NCI-H1105 (cell line): Measurements from ENCODE around the gene ST3GAL3.
A peak's percentile ranks its signal among the peaks of the same experiment; 100 is the strongest.

Experiments
- DNase-seq: peaks from one replicate; lab custom pipeline; 2025; lab: John Stamatoyannopoulos, UW

ST3GAL3 gene

DNA sequence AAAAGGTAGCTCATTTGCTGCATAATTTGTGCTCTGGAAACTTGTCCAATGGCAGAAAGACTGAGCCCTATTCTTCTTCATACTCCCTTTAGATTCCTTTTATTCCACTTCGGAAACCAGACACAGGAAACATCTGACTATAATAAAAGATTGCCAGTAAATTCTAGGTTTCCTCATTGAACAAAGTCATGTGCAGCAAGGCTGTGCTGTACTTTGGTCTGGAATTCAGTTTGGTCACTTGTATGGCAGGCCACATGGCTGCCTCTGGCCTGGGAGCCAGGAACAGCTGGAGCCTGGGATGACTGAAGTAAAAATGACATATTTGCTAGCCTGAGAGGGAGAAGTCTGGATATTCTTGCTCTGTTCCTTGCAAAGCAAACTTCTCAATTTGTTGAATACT, 79.6 kb downstream of the ST3GAL3 start:
- DNase-seq, result no peak

GRCh38 chr1:43789604-43790550, 82.5 kb downstream of the ST3GAL3 start:
- no peak for DNase-seq

DNA sequence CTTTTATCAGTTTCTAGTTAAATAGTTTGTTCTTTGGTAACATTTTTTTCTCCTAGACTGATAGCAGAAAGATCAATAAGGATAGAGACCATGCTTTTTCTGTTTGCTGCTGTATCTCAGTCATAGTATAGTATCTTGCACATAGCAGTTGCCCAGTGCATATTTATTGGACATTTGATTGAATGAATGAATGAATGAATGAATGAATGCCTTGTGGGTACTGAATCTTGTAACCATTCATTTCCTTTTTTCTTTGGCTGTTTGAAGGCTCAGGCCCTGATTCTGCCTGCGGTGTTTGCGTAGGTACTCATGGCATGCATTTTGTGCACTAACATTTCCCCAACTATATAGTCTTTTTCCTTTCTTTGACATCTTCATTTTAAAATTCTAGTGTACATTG, 83.9 kb downstream of the ST3GAL3 start:
- no peak for DNase-seq

- peak; percentile 33 for DNase-seq
These were observed 88.8 kb downstream of the ST3GAL3 start for GRCh38 chr1:43796111-43796581.

- DNase-seq, result no peak
These were observed 90.6 kb downstream of the ST3GAL3 start for GRCh38 chr1:43797891-43798290.

- no peak for DNase-seq
These were observed 92.6 kb downstream of the ST3GAL3 start for GRCh38 chr1:43799656-43800635.

- DNase-seq, result no peak
These were observed 93.4 kb downstream of the ST3GAL3 start for GRCh38 chr1:43800771-43801170.

GRCh38 chr1:43801203-43801602, 93.9 kb downstream of the ST3GAL3 start:
- DNase-seq, result no peak

DNA sequence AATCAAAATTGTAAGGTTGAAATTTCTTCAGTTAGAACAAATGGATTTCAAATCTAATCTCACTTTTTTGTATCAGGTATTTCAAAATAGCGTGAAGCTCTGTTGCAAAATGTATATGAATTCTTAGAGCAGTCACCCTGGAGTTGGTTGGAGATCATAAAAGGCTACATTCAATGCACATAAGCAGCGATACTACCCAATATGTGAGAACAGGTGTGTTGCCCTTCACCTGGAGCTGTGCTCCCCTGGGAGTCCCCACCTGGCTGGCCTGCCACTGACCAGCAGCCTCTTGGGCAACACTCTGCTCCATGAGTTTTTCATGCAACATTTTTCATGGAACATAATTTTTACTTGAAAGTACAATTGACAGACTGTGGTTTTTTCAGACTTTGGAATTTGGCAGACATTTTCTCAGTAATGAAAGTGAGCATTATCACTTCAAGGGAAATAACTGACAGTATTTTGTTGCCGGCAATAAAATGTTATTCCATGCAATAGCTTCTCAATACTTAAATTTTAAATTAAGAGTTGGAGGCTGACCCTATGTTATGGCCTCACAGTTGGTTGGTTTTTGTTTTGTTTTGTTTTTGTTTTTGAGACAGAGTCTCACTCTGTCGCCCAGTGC, 95.1 kb downstream of the ST3GAL3 start:
- DNase-seq, result no peak

DNA sequence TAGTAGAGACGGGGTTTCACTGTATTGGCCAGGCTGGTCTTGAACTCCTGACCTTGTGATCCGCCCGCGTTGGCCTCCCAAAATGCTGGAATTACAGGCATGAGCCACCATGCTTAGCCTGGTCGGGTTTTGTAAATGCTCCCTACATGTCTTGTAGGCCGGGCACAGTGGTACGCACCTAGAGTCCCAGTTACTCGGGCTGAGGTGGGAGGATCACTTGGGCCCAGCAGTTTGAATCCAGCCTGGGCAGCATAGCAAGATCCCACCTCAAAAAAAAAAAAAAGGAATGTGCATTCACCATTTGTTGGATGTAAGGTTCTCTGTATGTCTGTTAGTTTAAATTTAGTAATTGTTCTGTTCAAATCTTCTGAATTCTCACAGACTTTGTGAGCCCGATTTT, 95.8 kb downstream of the ST3GAL3 start:
- no peak for DNase-seq

DNA sequence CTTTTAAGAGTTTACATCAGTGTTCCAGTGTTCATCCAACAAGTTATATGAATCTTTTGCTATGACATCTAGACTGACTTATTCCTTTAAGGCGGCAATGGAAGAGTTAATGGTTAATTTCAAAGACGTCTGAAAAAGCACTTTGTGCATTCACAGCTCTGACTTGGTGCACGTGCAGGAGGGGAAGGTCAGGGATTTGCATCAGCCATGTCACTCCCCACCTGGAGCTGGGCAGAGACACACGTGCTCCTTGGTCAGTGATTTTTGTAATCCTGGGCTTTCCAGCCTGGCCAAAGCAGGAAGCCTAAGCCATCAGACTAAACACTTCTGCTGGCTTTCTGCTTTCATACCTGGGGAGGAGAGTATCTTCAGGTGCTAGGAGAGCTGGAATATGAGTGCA, 96.3 kb downstream of the ST3GAL3 start:
- DNase-seq, result no peak

DNA sequence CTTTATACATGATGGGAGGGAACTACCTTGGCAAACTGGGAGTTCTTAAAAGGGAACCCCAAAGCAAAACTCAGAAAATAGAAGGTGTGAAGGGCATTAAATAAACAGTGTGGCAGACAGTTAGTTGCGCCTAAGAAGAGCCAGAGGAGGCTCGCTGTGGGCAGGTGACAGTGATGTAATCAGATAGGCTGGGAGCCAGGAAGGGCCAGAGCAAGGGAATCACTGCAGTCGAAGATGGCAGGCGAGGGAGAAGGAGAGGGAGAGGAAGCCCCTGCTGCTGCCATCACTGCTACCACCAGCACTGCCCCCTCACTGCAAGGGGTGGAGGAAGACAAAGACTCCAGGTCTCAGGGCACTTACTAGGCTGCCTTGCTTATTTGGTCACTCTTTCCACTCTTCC, 97.2 kb downstream of the ST3GAL3 start:
- DNase-seq, result no peak

DNA sequence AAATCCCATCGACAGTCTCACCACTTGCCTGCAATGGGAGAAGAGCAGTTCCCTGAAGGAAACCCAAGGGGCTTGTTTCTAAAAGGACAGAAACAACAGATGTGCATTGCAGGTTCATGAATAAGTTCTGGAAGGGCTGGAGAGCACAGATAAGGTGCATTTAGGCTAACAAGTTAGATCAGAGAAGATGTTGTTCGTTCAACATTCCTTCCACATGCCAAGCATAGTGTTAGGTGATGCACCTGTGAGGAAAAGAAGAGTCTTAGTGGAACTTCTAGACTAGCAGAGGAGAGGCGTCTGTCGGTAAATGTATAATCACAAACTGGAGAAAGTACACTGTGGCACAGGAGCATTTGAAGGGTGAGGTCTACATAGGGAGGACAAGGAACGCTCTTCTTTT, 98.0 kb downstream of the ST3GAL3 start:
- DNase-seq, result no peak

DNA sequence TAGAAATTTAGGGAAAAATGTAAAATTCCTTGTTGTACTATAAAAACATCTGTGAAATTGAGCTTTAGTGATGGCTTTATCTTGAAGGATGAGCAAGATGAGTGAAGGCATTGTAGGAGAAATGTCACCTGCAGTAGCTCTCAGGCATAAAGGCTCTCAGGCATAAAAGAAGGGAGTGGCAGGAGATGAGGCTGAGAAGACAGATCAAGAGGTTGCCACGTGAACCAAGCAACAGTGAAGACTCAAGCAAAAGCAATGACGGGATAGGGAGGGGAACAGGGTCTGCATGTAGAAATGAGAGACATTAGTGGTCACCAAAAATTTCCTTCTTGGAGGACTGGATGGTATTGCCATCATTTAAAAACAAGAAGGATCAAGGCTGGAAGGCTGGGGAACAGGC, 98.8 kb downstream of the ST3GAL3 start:
- DNase-seq, result no peak

GRCh38 chr1:43809097-43809673, 101.8 kb downstream of the ST3GAL3 start:
- DNase-seq, result no peak

DNA sequence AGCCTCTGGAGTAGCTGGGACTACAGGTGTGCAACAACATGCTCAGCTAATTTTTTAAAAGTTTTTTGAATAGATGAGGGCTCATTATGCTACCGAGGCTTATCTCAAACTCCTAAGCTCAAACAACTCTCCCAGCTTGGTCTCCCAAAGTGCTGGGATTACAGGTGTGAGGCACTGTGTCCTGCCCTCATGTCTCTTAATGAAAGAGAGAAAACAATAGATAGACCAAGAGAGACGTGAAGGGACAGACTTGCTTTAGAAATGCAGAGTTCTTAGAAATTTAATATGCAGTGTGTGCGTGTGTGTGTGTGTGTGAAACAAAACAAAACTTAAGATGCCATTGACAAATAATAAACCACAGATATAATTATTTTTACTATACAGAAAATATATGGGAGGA, 105.2 kb downstream of the ST3GAL3 start:
- no peak for DNase-seq

DNA sequence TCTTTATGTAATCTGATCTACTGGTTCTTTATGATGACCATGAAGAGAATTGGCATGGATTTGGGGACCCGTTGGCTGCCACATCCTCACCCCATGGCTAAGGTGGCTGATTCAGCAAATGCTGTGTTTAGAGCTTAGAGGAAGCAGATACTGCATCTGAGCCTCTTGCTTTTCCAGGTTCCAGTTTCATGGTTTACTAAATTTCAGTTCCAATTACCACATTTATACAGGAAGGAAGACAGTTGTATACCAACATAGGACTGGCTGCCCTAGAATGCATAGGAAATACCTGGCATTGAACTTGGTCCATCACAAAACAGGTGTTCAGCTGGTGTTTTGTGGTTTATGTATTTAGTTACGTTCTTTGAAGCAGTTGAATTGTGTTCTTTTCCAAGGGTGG, 107.1 kb downstream of the ST3GAL3 start:
- no peak for DNase-seq

DNA sequence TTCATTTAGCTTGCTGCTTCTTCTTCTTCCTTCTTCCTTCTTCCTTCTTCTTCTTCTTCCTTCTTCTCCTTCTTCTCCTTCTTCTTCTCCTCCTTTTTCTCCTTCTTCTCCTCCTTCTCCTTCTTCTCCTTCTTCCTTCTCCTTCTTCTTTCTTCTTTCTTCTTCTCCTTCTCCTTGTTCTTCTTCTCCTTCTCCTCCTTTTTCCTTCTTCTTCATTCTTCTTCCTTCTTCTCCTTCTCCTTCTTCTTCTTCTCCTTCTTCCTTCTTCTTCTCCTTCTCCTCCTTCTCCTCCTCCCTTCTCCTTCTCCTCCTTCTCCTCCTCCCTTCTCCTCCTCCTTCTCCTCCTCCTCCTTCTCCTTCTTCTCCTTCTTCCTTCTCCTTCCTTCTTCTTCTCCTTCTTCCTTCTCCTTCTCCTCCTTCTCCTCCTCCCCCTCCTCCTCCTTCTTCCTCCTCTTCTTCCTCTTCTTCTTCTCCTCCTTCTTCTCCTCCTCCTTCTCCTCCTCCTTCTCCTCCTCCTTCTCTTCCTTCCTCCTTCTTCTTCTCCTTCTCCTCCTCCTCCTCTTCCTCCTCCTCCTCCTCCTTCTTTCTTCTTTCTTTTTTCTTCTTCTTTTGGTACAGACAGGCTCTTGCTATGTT, 110.1 kb downstream of the ST3GAL3 start:
- no peak for DNase-seq

GRCh38 chr1:43818691-43819090, 111.4 kb downstream of the ST3GAL3 start:
- no peak for DNase-seq

DNA sequence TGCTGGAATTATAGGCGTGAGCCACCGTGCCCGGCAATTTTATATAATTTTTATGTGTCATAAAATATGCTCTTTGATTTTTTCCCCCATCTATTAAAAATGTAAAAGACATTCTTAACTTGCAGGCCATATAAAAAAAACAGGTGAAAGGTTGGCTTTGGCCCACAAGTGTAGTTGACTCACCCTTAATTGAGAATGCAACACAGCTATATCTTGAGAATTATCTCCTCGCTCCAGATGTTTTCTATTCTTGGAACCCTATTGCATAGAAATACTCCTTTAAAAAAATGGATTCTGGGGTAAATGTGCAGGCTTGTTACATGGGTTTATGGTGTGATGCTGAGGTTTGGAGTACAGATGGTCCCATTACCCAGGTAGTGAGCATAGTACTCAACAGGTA, 112.0 kb downstream of the ST3GAL3 start:
- DNase-seq, result no peak

- no peak for DNase-seq
These were observed 114.1 kb downstream of the ST3GAL3 start for GRCh38 chr1:43821471-43821870.
